Placental epithelial cell (primary cell): ENCODE data around the gene DPPA3. TPM values are rescaled to one million over a fixed set of nuclear protein-coding genes. Genes with fewer than 3 reads are reported as not detected.

Experiments used
- total RNA-seq: library from RNA; depleted of rRNA; stranded (reverse); fragments of >200 nt; gene quantifications from 2 replicates; pipeline ENCODE4 v1.2.3, GENCODE V29; 2012

The DPPA3 gene
- not detected in 2 replicates for total RNA-seq

DNA sequence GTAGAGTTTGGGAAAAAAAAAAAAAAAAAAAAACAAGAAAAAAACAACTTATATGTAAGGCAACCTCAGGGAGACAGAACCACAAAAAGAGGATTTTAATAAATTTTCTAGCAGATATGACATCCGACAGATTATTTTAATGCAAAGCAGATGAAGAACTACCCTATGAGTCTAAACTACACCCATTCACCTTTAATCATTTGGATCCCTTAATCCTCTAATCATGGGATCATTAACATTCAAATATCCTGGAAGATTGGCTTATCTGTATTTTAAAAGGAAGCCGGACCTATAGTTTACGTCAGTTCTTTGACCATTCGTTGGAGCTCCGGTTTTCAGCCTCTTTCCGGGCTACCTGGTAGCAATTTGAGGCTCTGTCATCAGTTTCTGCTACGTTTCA lies at the start of gene DPPA3:
Gene DPPA3, plus strand, starts transcription at position 301 of the 400 bp plus-strand sequence. CDS start 138 bp downstream, outside the sequence.

GRCh38 chr12:7695566-7696197 lies 15.6 kb upstream of the DPPA3 start, which contains the start of gene GDF3:
Gene GDF3 (minus strand): TSS chr12:7695775. CDS start chr12:7695728, 47 bp downstream.

DNA sequence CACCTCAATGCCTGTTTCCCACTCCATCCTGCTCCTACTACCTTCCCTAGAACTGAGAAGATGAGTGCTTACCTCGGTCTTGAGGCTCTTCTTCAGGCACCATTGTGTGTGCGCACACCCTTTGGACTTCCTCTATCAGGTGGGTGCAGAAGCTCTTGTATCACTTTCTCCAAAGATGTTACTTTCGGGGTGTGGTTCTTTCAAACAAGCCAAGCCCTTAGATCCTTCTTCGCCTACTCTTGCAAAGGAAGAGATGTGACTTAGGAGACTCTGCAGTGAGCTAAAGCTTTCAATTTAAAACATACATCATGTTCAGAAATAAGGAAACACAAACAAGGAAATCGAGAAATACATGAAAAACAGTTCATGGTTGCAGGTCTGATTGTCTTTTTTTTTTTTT lies 36.0 kb downstream of the DPPA3 start, which contains the start of gene CLEC4C:
Gene CLEC4C, minus strand, starts transcription at position 130 of the 400 bp plus-strand sequence. Its CDS starts 27 bp downstream, at position 103.

Other genes with a start within 250 kb of the DPPA3 start
- not detected in 2 replicates for gene CD163, start 207.7 kb upstream of the DPPA3 start, total RNA-seq
- not detected in 2 replicates for gene APOBEC1, start 45.5 kb upstream of the DPPA3 start, total RNA-seq
- not detected in 2 replicates for gene GDF3, start 15.7 kb upstream of the DPPA3 start, total RNA-seq
- gene CLEC4C, start 35.9 kb downstream of the DPPA3 start, total RNA-seq, result not detected in 2 replicates
- gene NANOGNB, start 53.8 kb downstream of the DPPA3 start, total RNA-seq, result not detected in 2 replicates
- under 0.01 and 0.11 TPM in 2 replicates for gene NANOG, start 78.0 kb downstream of the DPPA3 start, total RNA-seq
- gene SLC2A14, start 161.5 kb downstream of the DPPA3 start, total RNA-seq, result not detected in 2 replicates
- gene SLC2A3, start 224.8 kb downstream of the DPPA3 start, total RNA-seq, result 19.3 and 21.2 TPM in 2 replicates